T-helper 22 cell (primary cell): ENCODE measurements around the gene FGD4.

ENCODE experiments used
- DNase-seq: peaks from one replicate; pipeline ENCODE4 v3.0.0-alpha.2; 2020; ENCODE audit warnings: low read depth

Gene FGD4

GRCh38 chr12:32679920-32680237 lies 280.5 kb downstream of the FGD4 start:
- DNase-seq, result no peak

DNA sequence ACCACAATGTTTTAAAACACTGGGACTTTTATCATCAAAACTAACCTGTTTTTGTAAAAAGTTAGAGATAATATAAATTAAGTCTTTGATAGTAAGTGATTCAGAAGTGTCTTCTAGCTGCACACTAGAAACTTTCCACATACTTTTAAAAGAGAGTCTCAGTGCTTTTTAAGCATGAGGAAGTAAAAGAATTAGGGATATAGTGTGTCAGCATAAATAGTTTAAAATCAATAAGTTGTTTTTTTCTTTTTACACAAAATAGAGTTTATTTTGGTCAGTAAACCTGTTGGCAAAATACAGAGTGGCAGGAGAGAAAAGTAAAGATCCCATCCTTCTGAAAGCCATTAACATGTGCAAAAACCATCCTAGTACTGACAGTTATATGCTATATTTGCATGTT lies 281.4 kb downstream of the FGD4 start:
- no peak for DNase-seq

GRCh38 chr12:32681272-32681671 lies 281.9 kb downstream of the FGD4 start:
- no peak for DNase-seq

DNA sequence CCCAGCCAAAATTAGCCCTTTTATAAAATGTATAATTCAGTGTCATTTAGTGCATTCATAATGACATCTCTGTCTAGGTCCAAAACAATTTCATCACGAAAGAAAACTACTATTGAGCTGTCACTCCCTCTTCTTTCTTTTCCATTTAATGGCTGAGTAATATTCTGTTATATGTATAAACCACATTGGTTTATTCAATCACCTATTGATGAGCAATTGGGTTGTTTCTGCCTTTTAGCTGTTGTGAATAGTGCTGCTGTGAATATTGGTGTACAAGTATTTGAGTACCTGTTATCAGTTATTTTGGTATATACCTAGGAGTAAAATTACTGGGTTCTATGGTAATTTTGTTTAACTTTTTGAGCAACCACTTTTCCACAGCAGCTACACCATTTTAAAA lies 287.0 kb downstream of the FGD4 start:
- DNase-seq, result no peak

DNA sequence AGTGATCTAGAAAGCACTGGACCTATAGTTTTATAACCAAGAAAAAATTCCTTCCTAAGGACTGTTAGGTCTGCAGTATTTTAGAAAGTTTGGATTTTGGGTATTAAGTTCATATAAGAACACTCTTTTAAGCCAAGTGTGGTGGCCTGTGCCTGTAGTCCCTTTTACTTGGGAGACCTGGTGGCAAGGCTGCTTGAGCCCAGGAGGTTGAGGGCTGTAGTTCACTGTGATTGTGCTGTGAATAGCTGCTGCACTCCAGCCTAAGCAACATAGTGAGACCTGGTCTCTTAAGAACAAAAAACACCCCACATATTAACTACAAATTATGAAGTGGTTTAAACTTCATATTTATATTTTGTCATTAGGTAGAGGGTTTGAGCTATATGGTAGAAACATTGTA lies 289.4 kb downstream of the FGD4 start:
- DNase-seq, result no peak

DNA sequence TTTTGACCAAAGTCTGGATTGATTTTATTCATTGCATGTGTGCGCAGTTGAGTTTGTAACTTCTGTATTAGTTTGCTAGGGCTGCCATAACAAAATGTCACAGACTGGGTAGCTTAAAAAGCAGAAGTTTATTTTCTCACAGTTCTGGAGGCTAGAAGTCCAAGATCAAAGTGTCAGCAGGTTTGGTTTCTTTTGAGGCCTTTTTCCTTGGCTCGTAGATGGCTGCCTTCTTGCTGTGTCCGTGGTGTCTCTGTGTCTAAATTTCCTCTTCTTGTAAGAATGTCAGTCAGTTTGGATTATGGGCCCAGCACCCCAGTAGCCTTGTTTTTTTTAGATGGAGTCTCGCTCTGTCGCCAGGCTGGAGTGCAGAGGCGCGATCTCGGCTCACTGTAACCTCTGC lies 291.6 kb downstream of the FGD4 start:
- no peak for DNase-seq

- DNase-seq, result no peak
Observed at GRCh38 chr12:32692358-32692757, 293.0 kb downstream of the FGD4 start.

DNA sequence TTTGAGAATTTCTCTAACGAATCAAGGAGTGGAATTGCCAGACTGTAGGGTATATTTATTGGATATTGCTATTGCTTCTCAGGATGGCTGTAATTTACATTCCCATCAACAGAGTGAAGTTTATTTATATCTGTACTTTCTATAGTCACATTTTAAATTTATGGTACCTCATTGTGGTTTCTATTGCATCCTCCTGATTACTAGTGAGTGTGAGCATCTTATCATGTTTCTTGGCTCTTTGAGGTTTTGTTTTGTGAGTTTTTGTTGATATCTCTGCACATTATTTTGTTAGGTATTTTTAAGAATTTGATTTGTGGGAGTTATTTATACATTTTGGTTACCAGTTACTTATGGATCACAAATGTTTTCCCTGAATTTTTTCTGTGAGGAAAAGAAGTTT lies 293.7 kb downstream of the FGD4 start:
- DNase-seq, result no peak
